Fibroblast of lung (primary cell): Measurements from ENCODE around the gene LMO7. TPM values are rescaled to one million over a fixed set of nuclear protein-coding genes. Genes with fewer than 3 reads are reported as not detected.
A peak's percentile ranks its signal among the peaks of the same experiment; 100 is the strongest.

ENCODE experiments used
- DNase-seq, 2 donors: peaks; one replicate each; pipeline versions ENCODE4 v3.0.0 to v3.0.0-alpha.2; 2010; ENCODE audit warnings: low read depth in 2 of 2
- H2AFZ ChIP-seq: 2 replicates; pipeline ENCODE4 v1.5.1; 2012; ENCODE audit warnings: low read length, control low read depth, inconsistent platforms
- H3K27ac ChIP-seq: 2 replicates; pipeline ENCODE4 v1.5.1; 2011; ENCODE audit warnings: low read length, control low read depth; ENCODE audit not compliant: insufficient read depth
- H3K27me3 ChIP-seq: 2 replicates; pipeline ENCODE4 v1.5.1; 2011; ENCODE audit warnings: mild to moderate bottlenecking, low read length; ENCODE audit not compliant: control insufficient read depth, insufficient read depth
- H3K36me3 ChIP-seq: 2 replicates; pipeline ENCODE4 v1.5.1; 2011; ENCODE audit warnings: low read length; ENCODE audit not compliant: control insufficient read depth, insufficient read depth
- H3K4me1 ChIP-seq: 2 replicates; pipeline ENCODE4 v1.5.1; 2011; ENCODE audit warnings: low read length; ENCODE audit not compliant: control insufficient read depth, insufficient read depth; ENCODE audit errors: extremely low read depth
- H3K4me2 ChIP-seq: 2 replicates; pipeline ENCODE4 v1.5.1; 2011; ENCODE audit warnings: low read length, control low read depth; ENCODE audit not compliant: insufficient read depth; ENCODE audit errors: extremely low read depth
- H3K4me3 ChIP-seq, 4 experiments: fragments of 200-600 bp in 1 of 4; sonication (generic) in 1 of 4; replicated peaks in 1 of 4; 2 replicates each; pipeline ENCODE4 v1.5.1; 2011 to 2016; ENCODE audit warnings: low read length in 4 of 4, low read depth in 3 of 4, mild to moderate bottlenecking in 3 of 4, control low read depth in 2 of 4, inconsistent platforms in 1 of 4, mixed read lengths in 1 of 4; ENCODE audit not compliant: insufficient read depth in 1 of 4; ENCODE audit errors: control extremely low read depth in 1 of 4
- H3K79me2 ChIP-seq: 2 replicates; pipeline ENCODE4 v1.5.1; 2012; ENCODE audit warnings: mild to moderate bottlenecking, low read length, inconsistent platforms; ENCODE audit not compliant: control insufficient read depth, insufficient read depth
- H3K9ac ChIP-seq: 2 replicates; pipeline ENCODE4 v1.5.1; 2011; ENCODE audit warnings: mild to moderate bottlenecking, low read length, control low read depth; ENCODE audit not compliant: insufficient read depth
- H3K9me3 ChIP-seq: 2 replicates; pipeline ENCODE4 v1.5.1; 2012; ENCODE audit warnings: low read depth, low read length; ENCODE audit not compliant: control insufficient read depth, insufficient read depth
- H4K20me1 ChIP-seq: 2 replicates; pipeline ENCODE4 v1.5.1; 2011; ENCODE audit warnings: low read length; ENCODE audit not compliant: control insufficient read depth, insufficient read depth; ENCODE audit errors: extremely low read depth
- EZH2 ChIP-seq: IDR thresholded peaks from 2 replicates; pipeline ENCODE4 v1.5.1; 2012; ENCODE audit warnings: low read length, control low read depth, mild to moderate bottlenecking; ENCODE audit errors: missing control alignments
- polyA plus RNA-seq, 2 donors: library from polyadenylated mRNA; depleted of rRNA in 1 of 2; stranded (reverse) in 1 of 2; unstranded in 1 of 2; fragments of >200 nt; gene quantifications; 2 replicates each; pipeline ENCODE4 v1.2.1, GENCODE V29; 2011 to 2012; ENCODE audit warnings: missing spikeins in 1 of 2
- total RNA-seq: library from RNA; depleted of rRNA; stranded (reverse); fragments of >200 nt; gene quantifications from 2 replicates; pipeline ENCODE4 v1.2.1, GENCODE V29; 2014
- TF ChIP-seq, protein P1 (sequence below), 2 donors: IDR thresholded peaks in 1 of 2; conservative IDR thresholded peaks in 1 of 2; 1 replicate in 1 of 2; 2 replicates in 1 of 2; pipeline ENCODE4 v1.5.1; 2011 to 2012; ENCODE audit warnings: low read length in 2 of 2, control low read depth in 1 of 2, inconsistent platforms in 1 of 2, low read depth in 1 of 2, mild to moderate bottlenecking in 1 of 2

LMO7 gene
- total and polyA plus RNA-seq, 2 donors (not counting 1 experiment from before 2014, with no cell fraction given), result 71.9 to 226 TPM

DNA sequence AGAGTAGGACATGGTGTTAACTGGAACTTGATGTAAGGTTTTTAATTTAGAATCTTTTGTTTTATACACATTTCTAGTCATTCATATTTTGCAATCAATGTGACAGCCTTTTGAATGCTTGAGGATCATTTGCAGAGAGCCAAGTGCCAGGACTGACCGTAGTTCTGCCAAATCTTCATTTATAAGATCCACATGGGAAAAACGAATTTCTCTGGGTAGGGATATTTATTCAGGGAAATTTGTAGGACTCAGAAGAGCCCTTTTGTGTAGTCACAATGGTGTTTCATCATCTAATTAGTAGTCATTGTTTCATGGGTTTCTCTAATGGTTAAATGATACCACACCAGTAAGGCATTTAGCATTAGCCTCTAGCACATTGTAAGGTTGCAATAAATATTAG, 161.1 kb downstream of the LMO7 start:
- Histone ChIP-seq H3K4me2 (no peak overlapping the region), H3K27me3 (no peaks in the 10 kb centered on the region), H3K9ac (no peak overlapping the region), H3K4me1 (peaks cover 10% of the 10 kb centered on the region), H3K9me3 (no peaks in the 10 kb centered on the region), H2AFZ (no peak overlapping the region), H3K79me2 (peaks cover 35% of the 10 kb centered on the region), H3K36me3 (no peaks in the 10 kb centered on the region), H3K4me3 (no peak overlapping the region), H3K27ac (no peak overlapping the region), H4K20me1 (peaks cover 1% of the 10 kb centered on the region)
- no peak for DNase-seq
- TF ChIP-seq, protein P1, sequence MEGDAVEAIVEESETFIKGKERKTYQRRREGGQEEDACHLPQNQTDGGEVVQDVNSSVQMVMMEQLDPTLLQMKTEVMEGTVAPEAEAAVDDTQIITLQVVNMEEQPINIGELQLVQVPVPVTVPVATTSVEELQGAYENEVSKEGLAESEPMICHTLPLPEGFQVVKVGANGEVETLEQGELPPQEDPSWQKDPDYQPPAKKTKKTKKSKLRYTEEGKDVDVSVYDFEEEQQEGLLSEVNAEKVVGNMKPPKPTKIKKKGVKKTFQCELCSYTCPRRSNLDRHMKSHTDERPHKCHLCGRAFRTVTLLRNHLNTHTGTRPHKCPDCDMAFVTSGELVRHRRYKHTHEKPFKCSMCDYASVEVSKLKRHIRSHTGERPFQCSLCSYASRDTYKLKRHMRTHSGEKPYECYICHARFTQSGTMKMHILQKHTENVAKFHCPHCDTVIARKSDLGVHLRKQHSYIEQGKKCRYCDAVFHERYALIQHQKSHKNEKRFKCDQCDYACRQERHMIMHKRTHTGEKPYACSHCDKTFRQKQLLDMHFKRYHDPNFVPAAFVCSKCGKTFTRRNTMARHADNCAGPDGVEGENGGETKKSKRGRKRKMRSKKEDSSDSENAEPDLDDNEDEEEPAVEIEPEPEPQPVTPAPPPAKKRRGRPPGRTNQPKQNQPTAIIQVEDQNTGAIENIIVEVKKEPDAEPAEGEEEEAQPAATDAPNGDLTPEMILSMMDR (conservative IDR thresholded peaks at IDR 0.05 in 1 of 2, IDR thresholded peaks at IDR 0.05 in 1 of 2; ENCODE audit: low read depth in 1 of 2, low read length in 2 of 2), result no peak
- TF ChIP-seq EZH2, result no peak

DNA sequence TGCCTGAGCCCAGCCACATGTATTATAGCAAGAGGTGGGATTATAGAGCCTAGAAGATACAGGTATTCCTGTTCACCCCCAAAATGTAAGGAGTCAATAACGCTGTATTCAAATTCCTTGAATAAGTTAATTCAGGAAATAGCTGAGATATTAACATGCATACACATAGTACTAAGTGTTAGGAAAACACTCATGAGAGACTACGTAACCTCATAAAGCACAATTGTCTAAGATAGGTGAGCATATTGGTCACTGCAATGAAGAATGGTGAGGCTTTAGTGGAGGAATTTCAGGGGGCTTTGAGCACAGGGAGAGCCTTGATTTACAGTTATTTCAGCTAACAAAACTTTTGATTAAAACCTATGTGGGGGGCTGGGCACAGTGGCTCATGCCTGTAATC, 161.6 kb downstream of the LMO7 start:
- Histone ChIP-seq H3K4me1 (peaks cover 7% of the 10 kb centered on the region), H3K27me3 (no peaks in the 10 kb centered on the region), H3K4me3 (no peak overlapping the region), H3K9me3 (no peaks in the 10 kb centered on the region), H3K79me2 (peaks cover 31% of the 10 kb centered on the region), H4K20me1 (peaks cover 1% of the 10 kb centered on the region), H3K9ac (no peak overlapping the region), H3K36me3 (no peaks in the 10 kb centered on the region), H3K4me2 (no peak overlapping the region), H3K27ac (no peak overlapping the region), H2AFZ (no peak overlapping the region)
- DNase-seq, result no peak
- TF ChIP-seq EZH2, result no peak
- TF ChIP-seq, protein P1 (conservative IDR thresholded peaks at IDR 0.05 in 1 of 2, IDR thresholded peaks at IDR 0.05 in 1 of 2; ENCODE audit: low read depth in 1 of 2, low read length in 2 of 2), result no peak

DNA sequence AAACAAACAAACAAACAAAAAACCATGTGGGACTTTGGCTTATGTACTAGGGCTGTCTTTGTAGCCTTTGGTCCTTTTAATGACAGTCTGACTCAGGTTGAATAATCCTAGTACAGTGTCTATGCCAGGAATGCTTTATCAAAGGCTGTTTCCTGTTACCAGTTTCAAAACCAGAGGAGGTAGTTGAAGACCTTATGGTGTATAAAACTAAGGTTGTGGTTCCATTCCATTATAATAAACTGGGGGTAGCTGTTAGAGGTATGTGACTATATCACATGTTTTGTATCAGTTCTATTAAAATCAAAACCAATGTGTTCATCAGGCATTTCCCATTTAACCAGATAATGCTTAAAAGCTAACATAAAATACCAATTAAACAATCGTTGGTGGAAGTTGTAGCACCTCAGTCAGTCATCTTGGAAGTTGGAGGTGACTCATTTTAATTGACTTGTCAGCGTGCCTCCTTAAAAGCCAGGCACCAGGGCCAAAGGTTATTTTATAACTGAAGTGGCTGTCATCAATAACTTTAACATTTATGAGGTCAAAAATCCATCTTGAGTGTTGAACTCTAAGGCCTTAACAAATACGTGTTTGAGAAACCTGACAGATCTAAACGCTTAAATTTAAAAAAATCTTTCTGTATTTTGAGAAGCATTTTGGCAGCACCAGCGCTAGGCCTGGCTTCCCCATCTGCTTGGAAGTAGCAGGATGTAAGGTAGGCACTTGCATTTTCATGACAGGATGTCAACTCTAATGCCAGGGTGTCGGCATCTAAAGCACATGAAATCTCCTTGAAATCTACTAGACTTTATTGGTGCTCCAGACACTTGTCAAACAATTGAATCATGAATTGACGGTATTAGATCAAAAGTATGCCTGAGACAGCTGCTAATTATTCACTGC, 162.5 kb downstream of the LMO7 start:
- Histone ChIP-seq H2AFZ (no peak overlapping the region), H3K4me2 (no peak overlapping the region), H3K79me2 (peaks cover 27% of the 10 kb centered on the region), H3K9me3 (no peaks in the 10 kb centered on the region), H3K9ac (no peak overlapping the region), H4K20me1 (peaks cover under 1% of the 10 kb centered on the region), H3K36me3 (no peaks in the 10 kb centered on the region), H3K4me3 (no peak overlapping the region), H3K27ac (no peak overlapping the region), H3K4me1 (peaks cover 7% of the 10 kb centered on the region), H3K27me3 (no peaks in the 10 kb centered on the region)
- peak in 1 of 2 donors; percentile 73 for DNase-seq
- TF ChIP-seq, protein P1 (conservative IDR thresholded peaks at IDR 0.05 in 1 of 2, IDR thresholded peaks at IDR 0.05 in 1 of 2; ENCODE audit: low read depth in 1 of 2, low read length in 2 of 2), result no peak
- no peak for TF ChIP-seq EZH2
